HG03439 (cell line): ENCODE measurements around the gene PRKCE.

Experiments
- ATAC-seq: cut with Tn5 transposase; IDR thresholded peaks from one replicate; pipeline ENCODE4 v1.9.1; 2021; ENCODE audit warnings: mild to moderate bottlenecking, moderate library complexity; ENCODE audit not compliant: unreplicated experiment

PRKCE gene

DNA sequence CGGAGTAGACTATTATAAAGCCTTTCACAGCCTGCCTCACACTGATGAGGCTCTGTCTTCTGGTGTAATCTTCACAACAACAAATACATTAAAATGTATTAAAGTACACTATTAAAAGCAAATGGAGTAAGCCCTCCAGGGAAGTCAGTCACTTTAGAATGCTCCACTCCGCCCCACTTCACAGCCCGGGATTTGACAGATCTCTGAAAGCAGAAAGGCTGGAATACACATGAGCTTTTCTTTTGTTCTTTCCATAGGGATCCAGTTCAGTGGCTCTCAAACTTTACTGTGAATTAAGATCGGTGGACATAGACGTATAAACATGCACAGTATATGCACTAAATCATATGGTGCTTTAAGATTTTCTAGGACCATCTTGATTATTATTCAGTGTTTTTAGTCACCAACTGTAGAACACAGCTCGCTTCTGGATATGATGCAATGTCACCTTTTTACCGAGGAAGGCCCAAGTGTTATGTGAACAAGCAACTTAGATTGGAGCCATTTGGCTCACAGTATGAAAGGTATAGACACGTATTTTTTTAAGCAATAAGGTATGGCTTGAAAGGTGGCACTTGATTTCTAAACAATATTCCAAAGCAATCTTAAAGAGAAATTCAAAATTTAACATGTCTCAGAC is 151.1 kb downstream of the PRKCE start:
- ATAC-seq = no peak

GRCh38 chr2:45804987-45805755 is 153.7 kb downstream of the PRKCE start:
- ATAC-seq = no peak

GRCh38 chr2:45806563-45807358 is 155.3 kb downstream of the PRKCE start:
- ATAC-seq = no peak

- no peak for ATAC-seq
Observed at GRCh38 chr2:45808294-45808800, 156.9 kb downstream of the PRKCE start.

DNA sequence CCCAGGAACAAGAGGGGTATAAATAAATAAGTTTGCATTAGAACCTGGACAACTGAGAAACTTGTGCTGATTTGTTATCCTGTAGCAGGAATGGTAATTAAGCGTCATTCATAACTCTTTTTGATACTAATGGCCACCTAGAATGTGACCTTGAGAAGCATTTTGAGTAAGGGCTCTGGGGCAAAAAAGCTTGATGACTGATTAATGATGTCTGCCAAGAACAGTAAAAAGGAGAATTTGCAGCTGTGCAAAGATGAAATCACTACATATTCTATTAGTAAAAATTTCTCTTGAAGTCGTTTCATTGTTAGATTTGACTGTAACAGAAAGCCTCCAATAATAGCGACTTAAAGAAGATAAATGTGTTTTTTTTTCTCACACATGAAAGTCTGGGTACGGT is 157.7 kb downstream of the PRKCE start:
- no peak for ATAC-seq

GRCh38 chr2:45812011-45812500 is 160.6 kb downstream of the PRKCE start:
- ATAC-seq = no peak

DNA sequence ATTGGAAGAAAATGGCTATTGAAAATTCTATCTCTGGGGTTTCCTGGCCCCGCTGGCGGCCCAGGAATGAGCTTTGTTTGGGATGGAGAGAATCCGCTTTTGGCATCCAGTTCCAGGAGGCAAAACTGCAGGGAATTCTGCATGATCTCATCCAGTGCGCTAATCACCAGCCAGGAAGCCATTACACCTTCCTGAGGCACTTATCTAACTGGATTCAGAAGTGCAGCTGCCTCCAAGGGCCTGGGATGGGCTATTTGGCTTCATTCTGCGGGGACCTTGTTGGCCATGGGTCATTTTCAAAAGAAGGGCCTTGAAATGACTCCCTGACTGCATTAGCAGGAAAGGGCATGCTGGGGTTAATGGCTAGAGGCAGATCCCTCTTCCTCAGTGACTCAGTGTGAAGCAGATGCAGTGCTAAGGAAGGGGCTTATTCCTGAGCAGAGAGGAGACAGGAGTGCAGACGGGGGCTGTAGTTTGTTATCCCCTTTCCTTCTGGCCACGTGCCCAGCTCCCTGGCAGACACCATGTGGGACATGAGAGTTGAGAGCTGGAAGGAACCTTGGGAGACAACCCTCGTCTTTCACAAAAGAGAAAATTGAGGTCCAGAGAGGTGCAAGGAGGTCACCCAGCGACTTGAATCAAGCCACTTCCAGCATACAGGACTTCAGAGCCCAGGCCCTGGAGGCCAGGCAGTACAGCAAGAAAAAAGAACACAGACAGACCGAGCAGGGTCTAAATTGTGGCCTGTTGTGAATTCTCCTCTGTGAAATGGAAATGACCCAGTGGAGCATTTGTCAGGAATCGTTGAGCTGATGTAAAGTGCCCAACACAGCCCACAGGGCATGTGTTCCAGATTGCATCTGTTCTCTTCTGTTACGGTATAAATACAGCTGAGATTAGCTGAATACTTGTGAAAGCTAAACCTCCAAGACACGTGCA is 161.8 kb downstream of the PRKCE start:
- no peak for ATAC-seq

GRCh38 chr2:45814488-45814887 is 163.0 kb downstream of the PRKCE start:
- no peak for ATAC-seq

DNA sequence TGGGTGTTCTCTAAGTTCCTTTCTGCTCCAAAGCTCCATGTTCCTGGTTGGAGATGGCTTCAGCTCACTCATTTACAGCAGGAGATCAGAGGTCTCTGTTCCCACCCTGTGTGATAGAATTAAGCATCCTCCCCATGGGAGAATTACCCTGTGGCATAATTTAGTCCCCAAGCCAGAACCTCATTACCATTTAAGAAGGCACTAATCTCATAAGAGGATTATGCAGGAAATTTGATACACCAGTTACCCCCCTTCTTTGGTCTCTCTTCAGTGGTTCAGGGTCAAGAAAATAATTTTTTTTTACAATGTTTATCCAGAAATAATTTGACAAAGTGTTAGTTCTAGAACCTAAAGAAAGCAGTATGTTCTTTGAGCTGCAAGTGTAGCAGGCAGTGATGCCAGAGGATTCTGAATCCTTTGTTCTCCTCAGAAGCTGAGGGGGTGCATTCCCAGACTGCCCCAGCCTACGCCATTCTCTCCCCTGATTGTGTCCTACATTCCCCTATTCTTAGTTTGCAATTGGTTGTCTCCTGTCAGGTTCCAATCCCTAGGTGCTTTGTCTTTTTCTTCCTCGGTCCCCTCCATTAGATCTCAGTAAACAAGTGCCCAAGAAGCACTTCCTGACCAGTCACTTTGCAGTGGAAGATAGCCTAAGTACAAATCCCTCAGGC is 163.6 kb downstream of the PRKCE start:
- ATAC-seq = no peak

DNA sequence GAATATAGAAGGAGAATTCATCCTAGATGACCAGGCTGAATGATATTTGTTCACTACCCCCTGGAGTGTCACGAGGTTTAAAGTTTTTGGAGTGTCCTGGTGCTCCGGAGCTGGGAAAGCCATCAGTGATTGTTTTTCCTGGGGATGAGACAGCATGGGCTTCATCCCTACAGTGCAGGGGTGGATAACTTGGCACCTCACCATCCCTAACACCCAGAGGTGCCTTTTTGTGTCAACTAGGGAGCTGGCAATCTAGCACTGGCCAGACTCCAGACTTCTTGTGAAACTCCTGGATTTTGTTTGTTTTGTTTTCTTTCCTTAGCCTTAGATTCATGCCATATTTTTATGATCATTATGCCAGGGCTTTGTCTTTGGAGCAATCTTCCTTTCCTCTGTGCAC is 164.8 kb downstream of the PRKCE start:
- no peak for ATAC-seq

DNA sequence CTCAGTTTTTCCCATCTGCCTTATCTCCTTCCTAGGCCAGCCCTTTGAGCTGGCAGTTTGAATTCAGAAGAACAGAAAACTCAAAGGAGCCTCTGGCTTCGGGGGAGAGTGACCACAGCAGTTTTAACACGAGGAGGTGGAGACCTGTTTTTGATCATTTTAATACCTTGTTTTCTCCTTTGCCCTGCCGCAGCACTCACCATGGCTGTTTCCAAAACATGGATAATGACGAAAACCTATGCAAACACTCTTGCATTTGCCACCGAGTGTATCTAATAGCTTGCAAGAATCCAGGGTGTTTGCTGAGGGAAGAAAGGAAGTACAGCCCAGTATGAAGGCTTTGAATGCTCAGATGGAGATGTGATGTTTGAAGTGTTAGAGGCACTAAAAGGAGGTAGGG is 167.1 kb downstream of the PRKCE start:
- no peak for ATAC-seq

- no peak for ATAC-seq
Observed at GRCh38 chr2:45820048-45820447, 168.6 kb downstream of the PRKCE start.

DNA sequence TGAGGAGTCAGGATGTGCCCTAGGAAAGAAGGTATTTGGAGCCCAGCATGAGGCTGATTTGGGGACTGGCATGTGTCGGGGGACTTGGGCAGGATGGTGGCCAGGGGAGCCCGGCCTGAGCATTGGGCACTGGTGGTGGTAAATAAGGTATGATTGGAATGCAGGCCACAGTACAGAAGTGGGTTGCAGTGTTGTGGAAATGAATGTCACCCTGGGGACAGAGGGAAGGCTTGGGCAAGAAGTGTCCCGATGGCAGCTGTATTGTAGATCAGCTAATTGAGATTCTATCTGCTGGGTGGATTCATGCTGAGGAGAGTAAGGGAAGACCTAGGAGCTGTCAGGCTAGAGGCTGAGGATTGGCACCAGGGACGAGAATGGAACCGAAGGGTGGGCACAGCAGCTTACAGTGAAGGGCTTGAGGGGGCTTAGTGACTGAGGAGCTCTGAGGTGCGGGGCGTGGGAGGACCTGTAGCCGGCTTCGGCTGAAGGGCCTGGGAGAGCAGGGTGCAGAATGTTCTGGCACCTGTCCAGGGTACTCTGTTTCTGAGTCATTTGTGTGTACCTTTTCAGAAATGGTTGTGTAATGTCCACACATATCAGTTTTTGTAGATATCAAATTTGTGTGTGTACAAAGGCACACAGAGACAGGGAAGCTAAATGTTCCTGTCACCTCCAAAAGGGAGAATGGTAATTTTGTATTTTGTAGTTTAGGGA is 170.2 kb downstream of the PRKCE start:
- no peak for ATAC-seq

DNA sequence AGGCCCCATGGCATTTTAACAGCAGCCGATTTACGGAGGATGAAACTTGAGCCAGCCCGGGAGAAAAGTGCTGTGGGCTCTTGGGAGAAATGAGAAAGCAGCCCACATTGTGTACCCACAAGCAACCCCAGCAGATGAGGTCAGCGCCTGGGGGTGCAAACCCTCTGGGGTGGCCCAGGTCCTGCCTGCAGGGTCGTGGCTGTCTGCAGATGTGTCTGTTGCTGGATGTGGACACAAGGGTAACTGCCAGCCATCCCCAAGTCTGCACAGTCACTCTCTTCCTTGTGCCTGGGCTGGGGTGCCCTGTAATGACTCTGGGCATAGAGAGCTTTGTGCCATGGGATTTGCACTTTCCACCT is 170.8 kb downstream of the PRKCE start:
- no peak for ATAC-seq

GRCh38 chr2:45823723-45824206 is 172.3 kb downstream of the PRKCE start:
- ATAC-seq = no peak

DNA sequence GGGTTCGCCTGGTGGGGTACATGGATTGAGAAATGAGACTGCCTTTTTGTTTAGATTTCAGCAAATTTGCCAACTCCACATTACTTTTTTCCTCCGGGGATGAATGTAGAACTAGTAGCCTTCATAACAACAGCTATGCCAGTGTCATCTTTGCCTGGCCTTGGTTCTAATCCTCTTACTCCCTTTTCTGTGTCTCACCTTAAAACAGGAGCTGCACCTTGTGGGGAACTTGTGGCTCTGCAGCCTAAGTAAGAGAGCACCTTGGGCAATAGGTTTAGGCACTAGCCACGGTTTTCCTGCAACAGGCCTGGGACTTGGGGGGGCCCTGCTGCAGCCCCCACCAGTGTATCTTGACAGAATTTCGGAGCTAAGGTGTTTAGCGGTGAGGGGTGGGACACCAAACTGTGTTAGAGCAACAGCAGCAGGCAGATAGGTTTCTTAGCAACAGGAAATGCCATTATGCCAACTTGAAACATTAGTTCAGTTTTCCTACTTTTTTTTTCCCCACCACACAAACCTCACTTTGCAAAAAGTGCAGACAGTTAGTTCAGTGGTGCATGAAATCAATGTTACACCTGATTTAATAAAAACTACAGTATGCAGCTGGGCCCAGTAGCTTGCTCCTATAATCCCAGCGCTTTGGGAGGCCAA is 173.7 kb downstream of the PRKCE start:
- ATAC-seq = no peak

- ATAC-seq = no peak
Observed at GRCh38 chr2:45826460-45826859, 175.0 kb downstream of the PRKCE start.

- ATAC-seq = no peak
Observed at GRCh38 chr2:45826884-45827635, 175.6 kb downstream of the PRKCE start.
